IPS-15b (cell line): ENCODE results near the gene COX18.

Experiments
- H3K27me3 ChIP-seq: one replicate; pipeline ENCODE4 v1.6.1; 2013; ENCODE audit warnings: low read length; ENCODE audit not compliant: control insufficient read depth, insufficient read depth
- H3K36me3 ChIP-seq: one replicate; pipeline ENCODE4 v1.6.1; 2013; ENCODE audit warnings: low read length; ENCODE audit not compliant: control insufficient read depth, insufficient read depth
- H3K4me1 ChIP-seq: one replicate; pipeline ENCODE4 v1.6.1; 2013; ENCODE audit warnings: mild to moderate bottlenecking, low read length; ENCODE audit not compliant: control insufficient read depth, insufficient read depth
- H3K4me3 ChIP-seq: one replicate; pipeline ENCODE4 v1.5.1; 2013; ENCODE audit warnings: low read depth, low read length
- H3K9ac ChIP-seq: one replicate; pipeline ENCODE4 v1.6.1; 2013; ENCODE audit warnings: low read depth, mild to moderate bottlenecking, low read length
- H3K9me3 ChIP-seq: one replicate; pipeline ENCODE4 v1.6.1; 2013; ENCODE audit warnings: mild to moderate bottlenecking, low read length; ENCODE audit not compliant: control insufficient read depth, insufficient read depth

The COX18 gene

DNA sequence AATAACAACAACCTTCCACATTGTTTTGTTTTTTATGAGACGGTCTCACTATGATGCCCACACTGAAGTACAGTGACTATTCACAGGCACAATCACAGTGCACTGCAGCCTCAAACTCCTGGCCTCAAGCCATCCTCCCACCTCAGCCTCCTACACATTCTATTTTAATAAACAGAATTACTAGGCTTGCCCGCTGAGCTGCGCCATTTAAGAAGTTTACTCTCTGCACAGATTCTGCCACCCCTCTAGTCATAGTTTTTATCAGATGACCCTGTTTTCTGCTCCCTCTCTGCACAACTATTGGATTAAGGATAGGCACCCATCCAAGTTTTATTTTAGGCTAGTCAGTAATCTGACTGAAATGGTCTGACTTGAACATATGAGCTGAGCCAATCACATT is 11.3 kb upstream of the COX18 start:
- Histone ChIP-seq H3K4me3 (no peak overlapping the region), H3K27me3 (no peaks in the 10 kb centered on the region), H3K9me3 (no peaks in the 10 kb centered on the region), H3K36me3 (peaks cover 9% of the 10 kb centered on the region), H3K9ac (no peak overlapping the region), H3K4me1 (no peaks in the 10 kb centered on the region)

DNA sequence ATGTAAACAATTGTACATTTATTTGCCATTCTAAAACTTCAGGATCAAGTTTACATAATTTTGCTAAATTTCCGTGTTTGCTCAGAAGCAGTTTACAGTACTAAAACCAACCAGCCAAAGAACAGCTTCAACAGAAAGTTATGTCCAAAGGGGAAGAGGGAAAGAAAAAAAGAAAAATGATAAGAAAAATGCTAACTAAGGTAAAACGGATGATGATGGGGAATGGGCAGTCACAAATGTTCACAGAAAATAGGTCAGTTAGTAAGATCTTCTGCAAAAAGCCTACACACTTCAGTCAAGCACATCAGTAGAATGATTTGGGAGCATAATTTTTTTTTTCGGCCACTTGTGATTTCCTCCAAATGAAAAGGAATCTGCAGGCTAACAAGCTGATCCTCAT is 6.3 kb upstream of the COX18 start:
- Histone ChIP-seq H3K4me1 (no peaks in the 10 kb centered on the region), H3K9me3 (no peaks in the 10 kb centered on the region), H3K27me3 (no peaks in the 10 kb centered on the region), H3K9ac (no peak overlapping the region), H3K36me3 (peaks cover 6% of the 10 kb centered on the region), H3K4me3 (no peak overlapping the region)

DNA sequence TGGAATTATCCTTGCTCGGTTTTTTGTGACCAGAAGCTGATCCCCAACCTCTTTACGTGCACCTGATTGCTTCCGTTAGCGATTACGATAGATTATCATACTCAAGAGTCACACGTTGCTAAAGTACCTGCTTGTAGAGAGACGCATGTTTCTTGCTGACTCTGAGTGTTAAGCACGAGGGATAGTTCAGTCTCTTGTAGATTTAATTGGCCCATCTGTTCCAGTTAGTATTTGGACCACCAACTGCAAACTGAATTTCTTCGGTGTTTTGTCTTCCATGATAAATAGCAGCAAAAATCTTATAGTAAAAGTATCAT is 516 bp upstream of the COX18 start:
- H3K27me3 ChIP-seq = no peaks in the 10 kb centered on the region
- peak overlapping the region; percentile 95 for H3K4me3 ChIP-seq
- peak overlapping the region; percentile 55 for H3K9ac ChIP-seq
- no peaks in the 10 kb centered on the region for H3K9me3 ChIP-seq
- no peaks in the 10 kb centered on the region for H3K36me3 ChIP-seq
- no peaks in the 10 kb centered on the region for H3K4me1 ChIP-seq

DNA sequence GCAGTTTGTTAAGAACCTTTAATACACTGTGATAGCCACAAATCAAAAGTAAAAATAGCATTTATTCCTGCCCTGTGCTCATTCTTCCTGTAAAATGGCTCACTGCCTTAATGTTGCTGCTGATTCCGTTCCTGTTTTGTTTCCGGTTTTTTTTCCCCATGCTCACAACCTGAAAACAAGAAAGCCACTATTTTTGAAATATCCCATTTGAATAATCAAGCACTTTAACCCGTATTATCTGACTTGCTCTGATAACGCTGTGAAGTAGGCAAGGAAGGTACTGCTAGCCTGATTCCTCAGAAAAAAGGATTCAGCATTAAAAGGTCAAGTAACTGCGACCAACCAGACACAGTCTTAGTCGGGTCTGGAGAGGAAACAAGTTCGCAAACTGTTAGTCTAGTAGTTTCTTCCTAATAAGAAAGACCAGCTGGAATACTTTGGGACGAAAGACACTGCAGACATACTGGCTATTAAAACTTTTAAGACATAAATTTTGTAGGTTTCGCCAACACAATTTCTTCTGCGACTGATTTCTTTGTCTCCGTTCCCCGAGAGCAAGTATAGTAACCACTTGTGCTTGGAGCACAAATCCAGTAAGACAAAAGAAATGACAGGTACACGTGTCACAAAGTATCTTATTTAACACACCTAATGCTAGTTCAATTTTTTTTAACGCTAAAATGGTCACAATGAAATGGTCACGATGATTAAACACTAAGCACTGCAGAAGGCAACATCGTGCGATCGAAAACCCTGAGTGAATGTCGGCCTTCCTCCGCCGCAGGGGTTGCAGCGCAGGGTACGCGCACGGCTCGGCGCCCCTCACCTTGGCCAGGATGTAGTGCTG is 802 bp downstream of the COX18 start:
- Histone ChIP-seq H3K9me3 (no peaks in the 10 kb centered on the region), H3K9ac (peak overlapping the region; percentile 90), H3K4me1 (no peaks in the 10 kb centered on the region)

DNA sequence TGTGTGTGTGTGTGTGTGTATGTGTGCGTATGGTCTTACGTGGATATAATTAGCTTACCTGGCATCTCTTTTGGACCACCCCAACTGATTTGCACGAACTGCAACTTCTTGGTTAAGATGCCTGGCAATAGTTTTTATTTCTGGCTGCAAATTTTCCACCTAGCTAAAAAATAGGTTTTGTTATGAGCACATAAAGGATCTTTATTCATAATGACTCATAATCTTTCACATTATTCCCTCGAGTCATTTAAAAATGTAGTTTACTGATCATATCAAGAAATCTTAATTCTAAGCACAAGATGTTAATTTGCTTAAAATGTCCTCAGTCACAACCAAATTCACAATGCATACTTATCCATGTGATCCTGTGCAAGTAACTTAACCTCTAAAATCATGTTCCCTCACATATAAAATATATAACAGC is 1.5 kb downstream of the COX18 start:
- no peaks in the 10 kb centered on the region for H3K4me1 ChIP-seq
- H3K36me3 ChIP-seq = no peaks in the 10 kb centered on the region
- peak overlapping the region; percentile 95 for H3K4me3 ChIP-seq
- peak overlapping the region; percentile 90 for H3K9ac ChIP-seq
- H3K9me3 ChIP-seq = no peaks in the 10 kb centered on the region
- no peaks in the 10 kb centered on the region for H3K27me3 ChIP-seq

More for the DNA sequence above, 802 bp downstream of the COX18 start:
- Histone ChIP-seq H3K27me3 (no peaks in the 10 kb centered on the region), H3K4me3 (peak overlapping the region; percentile 95), H3K36me3 (no peaks in the 10 kb centered on the region)

DNA sequence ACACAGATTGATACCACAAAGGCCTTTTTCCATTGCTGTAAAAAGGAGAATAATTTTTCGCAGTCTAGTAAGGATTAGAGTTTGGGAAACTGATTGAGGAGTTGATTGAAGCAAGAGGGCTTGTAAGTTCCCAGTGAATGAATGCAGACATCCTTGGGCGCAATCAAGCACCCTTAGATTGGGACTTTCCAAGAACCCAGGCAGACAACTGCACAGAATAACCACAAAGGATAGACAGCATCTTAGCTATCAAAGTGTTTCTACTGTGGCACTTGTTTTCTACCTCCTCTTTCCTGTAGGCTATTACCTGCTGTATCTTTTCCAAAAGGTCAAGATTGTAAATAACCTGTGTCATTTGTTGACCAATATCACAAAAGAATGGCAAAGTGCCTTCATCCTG is 2.6 kb downstream of the COX18 start:
- H3K36me3 ChIP-seq = no peaks in the 10 kb centered on the region
- H3K9me3 ChIP-seq = no peaks in the 10 kb centered on the region
- no peak overlapping the region for H3K9ac ChIP-seq
- no peak overlapping the region for H3K4me3 ChIP-seq
- H3K4me1 ChIP-seq = no peaks in the 10 kb centered on the region
- H3K27me3 ChIP-seq = no peaks in the 10 kb centered on the region

DNA sequence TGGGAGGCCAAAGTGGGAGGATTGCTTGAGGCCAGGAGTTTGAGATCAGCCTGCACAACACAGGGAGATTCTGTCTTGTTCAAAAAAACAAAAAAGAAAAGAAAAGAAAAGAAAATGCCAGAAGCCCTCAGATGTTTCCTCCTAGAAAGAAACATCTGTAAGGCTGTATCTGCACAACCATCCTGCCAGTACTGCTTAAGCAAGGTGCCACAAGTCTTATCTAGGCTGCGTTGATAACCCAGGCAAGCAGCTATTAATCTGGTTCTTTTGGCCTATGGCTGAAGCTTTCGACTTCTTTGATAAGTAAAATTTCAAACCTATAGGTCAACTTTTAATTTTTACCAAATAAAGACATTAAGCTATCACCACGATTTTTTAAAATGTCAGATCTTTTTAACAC is 3.1 kb downstream of the COX18 start:
- H3K4me3 ChIP-seq = no peak overlapping the region

DNA sequence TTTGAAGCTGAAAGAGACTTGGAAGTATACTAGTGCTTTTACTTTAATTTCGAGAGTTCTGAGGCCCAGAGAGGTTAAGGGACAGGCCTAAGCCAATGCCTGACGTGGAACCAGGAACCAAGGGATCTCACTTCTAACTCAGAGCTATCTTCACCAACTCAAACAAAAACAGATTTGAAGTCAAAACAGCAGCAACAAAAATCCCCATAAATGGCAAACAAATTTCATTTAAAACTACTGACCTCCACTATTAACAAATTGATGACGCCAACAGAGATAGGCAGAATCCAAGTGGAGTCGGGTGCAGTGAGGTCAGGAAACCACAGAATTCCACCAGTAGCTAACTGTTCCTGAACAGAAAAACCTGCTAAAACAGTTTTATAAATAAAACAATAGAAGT is 5.0 kb downstream of the COX18 start:
- no peaks in the 10 kb centered on the region for H3K4me1 ChIP-seq
- H3K9me3 ChIP-seq = no peaks in the 10 kb centered on the region
- H3K4me3 ChIP-seq = no peak overlapping the region
- H3K27me3 ChIP-seq = no peaks in the 10 kb centered on the region
- H3K9ac ChIP-seq = no peak overlapping the region
- H3K36me3 ChIP-seq = no peaks in the 10 kb centered on the region

More for the DNA sequence above, 3.1 kb downstream of the COX18 start:
- H3K4me1 ChIP-seq = no peaks in the 10 kb centered on the region
- no peaks in the 10 kb centered on the region for H3K27me3 ChIP-seq
- H3K9me3 ChIP-seq = no peaks in the 10 kb centered on the region
- no peaks in the 10 kb centered on the region for H3K36me3 ChIP-seq
- H3K9ac ChIP-seq = no peak overlapping the region

DNA sequence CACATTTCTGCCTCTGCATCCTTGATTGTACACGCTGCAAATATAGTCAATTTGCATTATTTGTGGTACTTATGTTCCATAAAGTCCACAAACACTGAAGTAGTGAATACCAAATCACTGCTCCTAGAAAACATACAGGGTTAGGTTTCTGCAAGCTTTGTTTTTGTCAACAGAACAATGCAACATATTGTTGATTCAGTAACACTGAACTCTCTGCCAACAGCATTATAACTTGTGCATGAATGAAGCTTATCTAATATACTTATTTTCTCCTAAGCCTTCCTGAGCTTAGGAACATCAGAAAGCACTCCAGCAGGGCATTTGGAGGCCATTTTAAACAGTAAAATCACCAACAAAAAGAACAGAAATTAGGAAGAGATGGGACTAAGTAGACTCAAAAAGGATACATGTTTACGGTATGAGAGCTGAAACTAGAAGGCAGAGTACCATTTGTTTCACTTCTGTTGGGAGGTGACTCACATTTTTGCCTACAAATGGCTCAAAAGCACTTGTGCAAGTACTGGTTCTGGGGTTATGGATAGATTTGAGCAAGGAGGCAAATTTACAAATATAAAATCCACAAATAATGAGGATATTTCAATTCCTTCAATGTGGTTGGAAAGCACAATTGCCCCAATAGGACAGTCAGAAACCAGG is 14.1 kb downstream of the COX18 start:
- Histone ChIP-seq H3K9ac (peak overlapping the region; percentile 13), H3K9me3 (no peaks in the 10 kb centered on the region), H3K4me1 (peaks cover 26% of the 10 kb centered on the region), H3K27me3 (no peaks in the 10 kb centered on the region), H3K36me3 (peaks cover 4% of the 10 kb centered on the region), H3K4me3 (no peak overlapping the region)

DNA sequence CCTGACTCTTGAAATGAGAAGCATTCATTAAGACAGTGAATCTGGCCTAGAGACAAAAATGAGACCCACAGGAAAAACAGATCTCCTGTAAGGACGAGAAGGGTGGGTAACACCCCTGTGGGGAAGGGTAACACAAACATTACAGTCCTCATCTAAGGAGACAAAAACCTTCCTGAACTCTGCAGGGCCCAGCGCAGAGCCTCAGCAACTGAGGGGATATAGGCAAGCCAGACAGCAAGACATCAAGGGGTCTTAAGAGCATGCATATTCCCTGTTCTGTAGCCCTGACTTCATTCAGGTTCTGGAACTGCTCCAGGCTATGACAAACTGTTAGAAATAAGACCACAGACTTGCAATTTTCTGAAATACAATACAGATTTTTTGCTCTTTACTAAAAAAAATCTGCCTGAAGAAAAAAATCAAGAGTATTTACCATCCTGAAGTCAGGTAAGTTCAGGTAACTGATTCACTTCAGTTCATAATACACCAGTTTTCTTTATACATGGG is 15.5 kb downstream of the COX18 start:
- Histone ChIP-seq H3K36me3 (peaks cover 4% of the 10 kb centered on the region), H3K4me3 (no peak overlapping the region), H3K9me3 (no peaks in the 10 kb centered on the region), H3K27me3 (no peaks in the 10 kb centered on the region), H3K9ac (no peak overlapping the region), H3K4me1 (peaks cover 26% of the 10 kb centered on the region)

DNA sequence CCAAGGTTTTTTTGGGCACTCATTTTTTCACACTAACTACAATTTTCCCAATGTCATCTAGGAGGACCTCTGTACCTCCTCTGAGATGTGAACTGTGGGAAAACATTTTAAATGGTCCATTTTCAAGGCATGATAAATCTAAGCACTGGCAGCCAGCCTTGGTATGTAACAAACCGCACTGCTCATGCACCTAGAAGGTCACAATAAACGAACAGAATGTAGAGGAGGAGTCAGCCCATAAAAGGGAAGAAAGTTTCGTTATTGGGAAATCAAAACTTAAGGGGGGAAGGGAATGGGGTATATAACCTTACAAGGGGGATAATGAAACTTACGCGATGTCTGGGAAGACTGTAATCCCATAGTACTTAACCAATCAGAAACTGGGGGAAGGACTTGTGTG is 16.4 kb downstream of the COX18 start:
- Histone ChIP-seq H3K4me1 (peaks cover 26% of the 10 kb centered on the region), H3K36me3 (peaks cover 4% of the 10 kb centered on the region), H3K4me3 (no peak overlapping the region), H3K9ac (no peak overlapping the region), H3K27me3 (no peaks in the 10 kb centered on the region), H3K9me3 (no peaks in the 10 kb centered on the region)

DNA sequence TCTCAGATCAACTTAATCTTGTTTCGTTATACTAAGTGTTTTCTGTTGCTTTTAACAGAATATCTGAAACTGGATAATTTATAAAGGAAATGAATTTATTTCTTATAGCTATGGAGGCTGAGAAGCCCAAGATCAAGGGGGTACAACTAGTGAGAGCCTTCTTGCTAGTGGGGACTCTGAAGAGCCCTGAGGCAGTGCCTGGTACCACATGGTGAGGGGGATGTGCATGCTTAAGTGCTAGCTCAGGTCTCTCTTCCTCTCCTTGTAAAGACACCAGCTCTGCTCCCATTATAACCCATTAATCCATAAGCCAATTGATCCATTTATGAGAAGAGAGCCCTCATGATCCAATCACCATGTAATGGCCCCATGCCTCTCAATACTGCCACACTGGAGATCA is 17.9 kb downstream of the COX18 start:
- Histone ChIP-seq H3K4me3 (no peak overlapping the region), H3K9me3 (no peaks in the 10 kb centered on the region), H3K36me3 (no peaks in the 10 kb centered on the region), H3K27me3 (no peaks in the 10 kb centered on the region), H3K4me1 (peaks cover 26% of the 10 kb centered on the region), H3K9ac (no peak overlapping the region)
